PC-9 (cell line): ENCODE results near the gene HGS. TPM values are rescaled to one million over a fixed set of nuclear protein-coding genes. Genes with fewer than 3 reads are reported as not detected.
A peak's percentile ranks its signal among the peaks of the same experiment; 100 is the strongest.

Experiments
- BruUV-seq: library from RNA; stranded (reverse); fragments of 400-500 nt; replicated peaks from 2 replicates; lab custom pipeline; 2021; lab: Mats Ljungman, UMichigan
- CTCF ChIA-PET: fragments of 300-600 bp; sonication (Branson Sonifier 250); formaldehyde crosslinking; loops from one replicate; lab custom pipeline; 2022; ENCODE audit warnings: antibody characterized with exemption; lab: Charles Lee
- POLR2A ChIA-PET: fragments of 300-600 bp; sonication (Branson Sonifier 250); formaldehyde crosslinking; loops from one replicate; lab custom pipeline; 2022; ENCODE audit warnings: antibody characterized with exemption; ENCODE audit not compliant: unreplicated experiment; lab: Charles Lee
- DNase-seq, 2 experiments: peaks; one replicate each; pipeline versions ENCODE4 v3.0.0 to v3.0.0-alpha.2; 2015 to 2022; ENCODE audit warnings: mixed read lengths in 1 of 2
- H2AFZ ChIP-seq: fragments of 200-600 bp; sonication (generic); 2 replicates; pipeline ENCODE4 v1.8.1; 2017; ENCODE audit warnings: antibody characterized with exemption
- H3F3A ChIP-seq: fragments of 200-600 bp; sonication (generic); 2 replicates; pipeline ENCODE4 v1.8.1; 2017; ENCODE audit warnings: antibody characterized with exemption, mild to moderate bottlenecking, low read depth; ENCODE audit not compliant: insufficient read depth
- H3K27ac ChIP-seq: fragments of 200-600 bp; sonication (generic); 2 replicates; pipeline ENCODE4 v1.6.1; 2016; ENCODE audit warnings: mixed run types
- H3K27me3 ChIP-seq: fragments of 200-600 bp; sonication (generic); 2 replicates; pipeline ENCODE4 v1.6.1; 2016; ENCODE audit warnings: low read depth, mixed run types; ENCODE audit not compliant: insufficient read depth
- H3K36me3 ChIP-seq: fragments of 200-600 bp; sonication (generic); 2 replicates; pipeline ENCODE4 v1.6.1; 2016; ENCODE audit warnings: low read depth, mixed run types
- H3K4me1 ChIP-seq: fragments of 200-600 bp; sonication (generic); replicated peaks from 2 replicates; pipeline ENCODE4 v1.6.1; 2016; ENCODE audit warnings: mixed run types; ENCODE audit not compliant: insufficient read depth
- H3K4me2 ChIP-seq: fragments of 200-600 bp; sonication (generic); 2 replicates; pipeline ENCODE4 v1.6.1; 2017; ENCODE audit warnings: mixed run types
- H3K4me3 ChIP-seq: fragments of 200-600 bp; sonication (generic); 2 replicates; pipeline ENCODE4 v1.6.1; 2016; ENCODE audit warnings: mixed run types
- H3K79me2 ChIP-seq: fragments of 200-600 bp; sonication (generic); 2 replicates; pipeline ENCODE4 v1.6.1; 2017; ENCODE audit warnings: low read depth, mixed run types
- H3K9me2 ChIP-seq: fragments of 200-600 bp; sonication (generic); 2 replicates; pipeline ENCODE4 v1.8.1; 2017; ENCODE audit warnings: mild to moderate bottlenecking; ENCODE audit not compliant: insufficient read depth
- H3K9me3 ChIP-seq: fragments of 200-600 bp; sonication (generic); 2 replicates; pipeline ENCODE4 v1.8.1; 2016; ENCODE audit warnings: low read depth; ENCODE audit not compliant: insufficient read depth
- H4K20me1 ChIP-seq: fragments of 200-600 bp; sonication (generic); 2 replicates; pipeline ENCODE4 v1.8.1; 2017; ENCODE audit not compliant: insufficient read depth
- EZH2 ChIP-seq: fragments of 200-600 bp; sonication (generic); IDR thresholded peaks from 2 replicates; pipeline ENCODE4 v1.8.0; 2017; ENCODE audit warnings: antibody characterized with exemption, low read depth
- intact Hi-C: fragments of 100-400 bp; cut with micrococcal nuclease; formaldehyde crosslinking; loops from one replicate; pipeline ENCODE4 v1.10.0; 2022; ENCODE audit not compliant: unreplicated experiment
- total RNA-seq: library from RNA; stranded (reverse); gene quantifications from 2 replicates; pipeline ENCODE4 v1.2.3, GENCODE V29; 2021
- TF ChIP-seq, protein P1 (sequence below): fragments of 200-600 bp; sonication (generic); conservative IDR thresholded peaks from 2 replicates; pipeline ENCODE4 v1.6.1; 2017; ENCODE audit warnings: mixed run types, antibody characterized with exemption, mild to moderate bottlenecking, moderate library complexity

HGS gene
- total RNA-seq, 1 experiment from 2014 or later = 166 TPM

- Histone ChIP-seq H3K36me3 (no peaks in the 10 kb centered on the region), H3K79me2 (peaks cover 54% of the 10 kb centered on the region), H3K27me3 (no peaks in the 10 kb centered on the region), H3F3A (peaks cover 10% of the 10 kb centered on the region; the same call in 1 of the 2 replicates), H3K4me1 (peaks cover 11% of the 10 kb centered on the region; the same call in 1 of the 2 replicates), H3K4me3 (peak overlapping the region; percentile 96), H3K9me3 (no peaks in the 10 kb centered on the region), H3K4me2 (peak overlapping the region; percentile 91), H4K20me1 (peaks cover 38% of the 10 kb centered on the region), H3K9me2 (no peaks in the 10 kb centered on the region), H3K27ac (peak overlapping the region; percentile 71), H2AFZ (peak overlapping the region; percentile 66; the same call in 1 of the 2 replicates)
- no peak for TF ChIP-seq EZH2
- TF ChIP-seq, protein P1, sequence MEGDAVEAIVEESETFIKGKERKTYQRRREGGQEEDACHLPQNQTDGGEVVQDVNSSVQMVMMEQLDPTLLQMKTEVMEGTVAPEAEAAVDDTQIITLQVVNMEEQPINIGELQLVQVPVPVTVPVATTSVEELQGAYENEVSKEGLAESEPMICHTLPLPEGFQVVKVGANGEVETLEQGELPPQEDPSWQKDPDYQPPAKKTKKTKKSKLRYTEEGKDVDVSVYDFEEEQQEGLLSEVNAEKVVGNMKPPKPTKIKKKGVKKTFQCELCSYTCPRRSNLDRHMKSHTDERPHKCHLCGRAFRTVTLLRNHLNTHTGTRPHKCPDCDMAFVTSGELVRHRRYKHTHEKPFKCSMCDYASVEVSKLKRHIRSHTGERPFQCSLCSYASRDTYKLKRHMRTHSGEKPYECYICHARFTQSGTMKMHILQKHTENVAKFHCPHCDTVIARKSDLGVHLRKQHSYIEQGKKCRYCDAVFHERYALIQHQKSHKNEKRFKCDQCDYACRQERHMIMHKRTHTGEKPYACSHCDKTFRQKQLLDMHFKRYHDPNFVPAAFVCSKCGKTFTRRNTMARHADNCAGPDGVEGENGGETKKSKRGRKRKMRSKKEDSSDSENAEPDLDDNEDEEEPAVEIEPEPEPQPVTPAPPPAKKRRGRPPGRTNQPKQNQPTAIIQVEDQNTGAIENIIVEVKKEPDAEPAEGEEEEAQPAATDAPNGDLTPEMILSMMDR = no peak
- DNase-seq = peak in 1 of 2 experiments; percentile 52
- TSS peak; percentile 50 for BruUV-seq
- ChIA-PET POLR2A (interaction anchor here (0.6 to 0.7 kb wide), 2 partner anchors 23 to 135 kb away, joined by 4 to 9 read pairs; no protein-coding TSS in a partner anchor), CTCF (interaction anchor here (0.6 kb wide), 1 partner anchor 186 kb away, joined by 4 read pairs; no protein-coding TSS in a partner anchor)
- intact Hi-C loops = loop anchor here (5.0 kb wide), 2 partner anchors 46 to 76 kb away; partner anchors contain the start of genes ARL16, HGS and SLC25A10
Measured at GRCh38 chr17:81635973-81636504, 47.8 kb upstream of the HGS start.

GRCh38 chr17:81636505-81637288 lies 47.1 kb upstream of the HGS start, which contains the start of the genes NPLOC4 and TSPAN10:
NPLOC4 (minus strand) TSS chr17:81637112; CDS start chr17:81636930, 182 bp downstream.
TSPAN10 (plus strand) TSS chr17:81637196; CDS start chr17:81642413, 5,217 bp downstream.
- peaks cover 11% of the 10 kb centered on the region; the same call in 1 of the 2 replicates for H3K4me1 ChIP-seq
- peak within 1 kb of the TSS; percentile 85 for H2AFZ ChIP-seq
- TF ChIP-seq, protein P1 = no peak
- TF ChIP-seq EZH2 = no peak
- H3K27ac ChIP-seq = peak within 1 kb of the TSS; percentile 71
- ChIA-PET POLR2A (interaction anchor here (0.6 to 0.7 kb wide), 4 partner anchors 23 to 686 kb away, joined by 4 to 9 read pairs (median 4); no protein-coding TSS in a partner anchor), CTCF (interaction anchor here (0.6 kb wide), 1 partner anchor 186 kb away, joined by 4 read pairs; no protein-coding TSS in a partner anchor)
- H3K4me3 ChIP-seq = peak within 1 kb of the TSS; percentile 96
- H3F3A ChIP-seq = peaks cover 10% of the 10 kb centered on the region; the same call in 1 of the 2 replicates
- H3K9me2 ChIP-seq = no peaks in the 10 kb centered on the region
- H4K20me1 ChIP-seq = peaks cover 38% of the 10 kb centered on the region
- no TSS peak for BruUV-seq
- intact Hi-C loops = loop anchor here (1.0 to 5.0 kb wide), 3 partner anchors 30 to 76 kb away; partner anchors contain the start of genes ARL16, CCDC137, HGS and OXLD1
- H3K36me3 ChIP-seq = no peaks in the 10 kb centered on the region
- peaks cover 50% of the 10 kb centered on the region for H3K79me2 ChIP-seq
- DNase-seq = peak; percentile 41 to 92
- no peaks in the 10 kb centered on the region for H3K9me3 ChIP-seq
- peak within 1 kb of the TSS; percentile 91 for H3K4me2 ChIP-seq
- no peaks in the 10 kb centered on the region for H3K27me3 ChIP-seq

- Histone ChIP-seq H3K27me3 (no peaks in the 10 kb centered on the region), H3K79me2 (peaks cover 30% of the 10 kb centered on the region), H4K20me1 (peaks cover 23% of the 10 kb centered on the region), H3K9me3 (no peaks in the 10 kb centered on the region), H3K36me3 (no peaks in the 10 kb centered on the region), H3F3A (peaks cover 10% of the 10 kb centered on the region; the same call in 1 of the 2 replicates), H2AFZ (no peak overlapping the region), H3K9me2 (no peaks in the 10 kb centered on the region), H3K4me2 (no peak overlapping the region), H3K27ac (no peak overlapping the region), H3K4me3 (no peak overlapping the region), H3K4me1 (peaks cover 11% of the 10 kb centered on the region; the same call in 1 of the 2 replicates)
- no TSS peak for BruUV-seq
- no peak for TF ChIP-seq EZH2
- TF ChIP-seq, protein P1 = no peak
- CTCF ChIA-PET = no interaction called here
- intact Hi-C loops = loop anchor here (5.0 kb wide), 2 partner anchors 44 to 74 kb away; partner anchors contain the start of genes ARL16, HGS and SLC25A10
- POLR2A ChIA-PET = no interaction called here
- no peak for DNase-seq
Measured at GRCh38 chr17:81638683-81639082, 45.1 kb upstream of the HGS start.
